Vagina (tissue), 2 donors: ENCODE data around the gene C22orf39. TPM values are rescaled to one million over a fixed set of nuclear protein-coding genes. Genes with fewer than 3 reads are reported as not detected.

Source experiments
- DNase-seq, 2 donors: peaks; one replicate each; pipeline ENCODE4 v3.0.0-alpha.2; 2017; ENCODE audit errors: extremely low spot score in 2 of 2
- H3K27ac ChIP-seq: fragments of 200-600 bp; sonication (generic); one replicate; pipeline ENCODE4 v1.5.1; 2019
- H3K27me3 ChIP-seq: fragments of 200-600 bp; sonication (generic); one replicate; pipeline ENCODE4 v1.5.1; 2019
- H3K36me3 ChIP-seq, 2 donors: fragments of 200-600 bp; sonication (generic); one replicate each; pipeline ENCODE4 v1.5.1; 2017 to 2019
- H3K4me1 ChIP-seq: fragments of 200-600 bp; sonication (generic); one replicate; pipeline ENCODE4 v1.5.1; 2019
- H3K4me3 ChIP-seq, 2 donors: fragments of 200-600 bp; sonication (generic); 1 replicate in 1 of 2; 2 replicates in 1 of 2; pipeline ENCODE4 v1.5.1; 2016 to 2019
- H3K9me3 ChIP-seq: fragments of 200-600 bp; sonication (generic); one replicate; pipeline ENCODE4 v1.5.1; 2019
- POLR2A ChIP-seq, 2 donors: fragments of 450-650 bp; IDR thresholded peaks; one replicate each; pipeline ENCODE4 v1.6.1; 2017; ENCODE audit warnings: antibody characterized with exemption in 2 of 2, mild to moderate bottlenecking in 2 of 2, moderate library complexity in 2 of 2
- POLR2AphosphoS5 ChIP-seq, 2 donors: sonication (generic); formaldehyde crosslinking; IDR thresholded peaks; one replicate each; pipeline ENCODE4 v1.9.0; 2017; ENCODE audit warnings: antibody characterized with exemption in 2 of 2, mild to moderate bottlenecking in 2 of 2, low read depth in 1 of 2; ENCODE audit not compliant: insufficient read depth in 1 of 2
- intact Hi-C: fragments of 100-400 bp; cut with DNase I; formaldehyde crosslinking; loops from one replicate; pipeline ENCODE4 v1.15.1; 2023
- total RNA-seq: library from RNA; depleted of rRNA; stranded (reverse); fragments of >200 nt; gene quantifications from one replicate; pipeline ENCODE4 v1.2.3, GENCODE V29; 2016
- TF ChIP-seq, protein P1 (sequence below), 3 experiments: fragments of 450-650 bp in 2 of 3; fragments of 200-600 bp in 1 of 3; sonication (generic) in 1 of 3; IDR thresholded peaks; one replicate each; pipeline ENCODE4 v1.5.1; 2017 to 2019; ENCODE audit warnings: antibody characterized with exemption in 3 of 3, mild to moderate bottlenecking in 2 of 3, moderate library complexity in 2 of 3

C22orf39 gene
- total RNA-seq, 1 donor from 2014 or later, result 46.9 TPM

DNA sequence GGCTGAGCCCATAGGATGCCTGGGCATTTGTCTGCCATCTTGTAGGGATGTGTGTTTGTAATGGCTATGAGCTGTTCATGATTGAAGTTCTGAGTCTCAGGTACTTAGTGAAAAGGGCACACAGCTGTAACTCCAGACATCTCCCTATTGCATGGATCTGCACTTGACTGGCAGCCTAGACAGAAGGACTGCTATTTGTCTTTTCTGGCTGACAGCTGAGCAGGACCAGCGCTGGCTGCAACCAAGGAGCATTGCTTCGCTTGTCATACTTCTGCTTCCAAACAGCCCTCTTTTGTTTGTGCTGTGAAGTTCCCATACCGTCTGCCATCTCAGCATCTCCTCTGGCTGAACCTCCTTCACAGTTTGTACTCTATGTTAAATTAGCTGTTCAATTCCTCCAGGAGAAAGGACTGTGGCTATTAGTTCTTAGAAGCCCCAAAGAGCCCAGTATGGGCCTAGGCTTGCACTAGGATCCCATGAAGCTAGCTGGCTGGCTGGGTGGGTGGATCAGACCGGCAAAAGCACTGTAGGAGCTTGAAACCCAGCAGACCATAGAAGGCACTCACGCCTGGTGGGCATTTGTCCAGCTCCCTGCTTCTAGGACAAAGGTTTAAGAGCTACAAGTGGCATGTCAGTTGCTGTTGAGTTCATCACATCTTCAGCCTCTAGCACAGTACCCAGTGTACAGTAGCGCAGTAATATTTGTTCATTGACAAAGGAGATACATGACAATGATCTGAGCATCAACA is 36.4 kb downstream of the C22orf39 start:
- H3K27me3 ChIP-seq, result no peaks in the 10 kb centered on the region
- intact Hi-C loops, result loop anchor here (10.0 kb wide), 1 partner anchor 64 kb away; the partner anchor contains the start of genes CDC45 and UFD1
- DNase-seq, result no peak
- peaks cover 0 to 34% of the 10 kb centered on the region in 2 donors for H3K36me3 ChIP-seq
- peaks cover 13% of the 10 kb centered on the region for H3K4me1 ChIP-seq
- H3K27ac ChIP-seq, result no peak overlapping the region
- TF ChIP-seq POLR2AphosphoS5 (IDR thresholded peaks at IDR 0.05; ENCODE audit: insufficient read depth in 1 of 2, low read depth in 1 of 2) (no peak), POLR2A (IDR thresholded peaks at IDR 0.05) (no peak)
- TF ChIP-seq, protein P1, sequence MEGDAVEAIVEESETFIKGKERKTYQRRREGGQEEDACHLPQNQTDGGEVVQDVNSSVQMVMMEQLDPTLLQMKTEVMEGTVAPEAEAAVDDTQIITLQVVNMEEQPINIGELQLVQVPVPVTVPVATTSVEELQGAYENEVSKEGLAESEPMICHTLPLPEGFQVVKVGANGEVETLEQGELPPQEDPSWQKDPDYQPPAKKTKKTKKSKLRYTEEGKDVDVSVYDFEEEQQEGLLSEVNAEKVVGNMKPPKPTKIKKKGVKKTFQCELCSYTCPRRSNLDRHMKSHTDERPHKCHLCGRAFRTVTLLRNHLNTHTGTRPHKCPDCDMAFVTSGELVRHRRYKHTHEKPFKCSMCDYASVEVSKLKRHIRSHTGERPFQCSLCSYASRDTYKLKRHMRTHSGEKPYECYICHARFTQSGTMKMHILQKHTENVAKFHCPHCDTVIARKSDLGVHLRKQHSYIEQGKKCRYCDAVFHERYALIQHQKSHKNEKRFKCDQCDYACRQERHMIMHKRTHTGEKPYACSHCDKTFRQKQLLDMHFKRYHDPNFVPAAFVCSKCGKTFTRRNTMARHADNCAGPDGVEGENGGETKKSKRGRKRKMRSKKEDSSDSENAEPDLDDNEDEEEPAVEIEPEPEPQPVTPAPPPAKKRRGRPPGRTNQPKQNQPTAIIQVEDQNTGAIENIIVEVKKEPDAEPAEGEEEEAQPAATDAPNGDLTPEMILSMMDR (IDR thresholded peaks at IDR 0.05), result no peak
- H3K4me3 ChIP-seq, result no peak overlapping the region
- H3K9me3 ChIP-seq, result no peaks in the 10 kb centered on the region

DNA sequence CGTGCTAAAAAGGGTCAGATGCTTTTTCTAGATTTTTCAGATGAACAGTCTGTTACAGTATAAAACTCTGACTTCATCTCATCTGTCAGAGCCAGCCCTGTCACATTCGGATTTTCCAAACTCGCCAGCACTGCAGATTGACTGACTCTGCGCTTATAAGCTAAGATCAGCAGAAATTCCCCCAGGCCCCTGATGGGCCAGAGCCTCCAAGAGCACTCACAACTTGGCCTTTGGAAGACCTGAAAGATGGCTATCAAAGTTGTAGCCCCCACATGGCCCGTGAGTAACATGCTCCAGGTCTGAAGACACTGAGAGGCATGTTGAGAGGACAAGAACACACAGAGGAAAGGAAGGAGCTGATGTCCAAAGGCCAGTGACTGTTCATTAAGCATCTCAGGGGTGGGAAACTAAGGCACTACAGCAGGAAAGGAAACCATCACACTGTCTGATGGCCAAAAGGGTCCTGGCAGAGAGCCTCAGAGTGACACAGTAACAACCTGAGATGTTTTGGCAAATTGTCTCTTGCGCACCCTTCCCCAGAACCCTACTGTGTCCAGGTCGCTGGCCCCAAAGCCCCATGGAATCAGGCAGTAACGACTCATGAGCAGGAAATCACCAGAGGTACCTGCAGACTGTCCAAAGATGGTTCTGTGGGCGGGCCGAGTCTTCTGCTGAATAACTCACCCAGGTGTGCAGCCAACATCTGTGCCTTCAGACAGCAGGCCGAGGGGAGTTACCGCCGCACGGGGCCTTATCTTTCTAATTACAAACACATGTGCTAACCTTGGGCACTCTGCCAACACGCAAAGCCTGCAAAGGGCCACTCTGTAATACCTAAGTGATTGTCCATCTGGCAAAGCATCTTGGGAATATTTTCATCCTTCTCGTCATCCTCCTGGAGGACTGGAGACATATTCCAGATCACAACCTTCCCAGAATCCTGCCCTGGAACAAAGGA is 39.6 kb downstream of the C22orf39 start:
- DNase-seq, result no peak
- H3K27ac ChIP-seq, result no peak overlapping the region
- no peak overlapping the region for H3K4me3 ChIP-seq
- no peaks in the 10 kb centered on the region for H3K27me3 ChIP-seq
- H3K4me1 ChIP-seq, result peaks cover 7% of the 10 kb centered on the region
- peaks cover 0 to 44% of the 10 kb centered on the region in 2 donors for H3K36me3 ChIP-seq
- TF ChIP-seq, protein P1 (IDR thresholded peaks at IDR 0.05), result no peak
- TF ChIP-seq POLR2AphosphoS5 (IDR thresholded peaks at IDR 0.05; ENCODE audit: insufficient read depth in 1 of 2, low read depth in 1 of 2), result no peak
- no peak for TF ChIP-seq POLR2A (IDR thresholded peaks at IDR 0.05)
- intact Hi-C loops, result no loop called here
- H3K9me3 ChIP-seq, result no peaks in the 10 kb centered on the region

DNA sequence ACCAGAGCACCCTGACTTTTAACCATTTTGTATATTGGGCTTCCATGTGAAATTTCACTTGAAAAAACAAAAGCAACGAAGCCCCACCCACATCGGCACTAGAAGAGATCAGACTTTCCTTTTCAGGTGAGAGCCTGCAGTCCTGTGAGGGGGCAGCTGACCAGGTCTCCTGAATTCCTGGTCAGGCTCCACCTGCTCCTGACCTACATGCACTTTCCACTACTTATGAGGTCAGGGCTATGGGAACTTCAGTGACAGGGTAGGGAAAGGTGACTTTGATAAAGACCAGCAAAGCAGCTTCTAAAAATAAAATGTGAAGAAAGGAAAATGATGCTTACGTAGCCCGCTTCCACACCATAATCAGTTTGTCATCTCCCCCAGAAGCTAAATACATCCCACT is 40.7 kb downstream of the C22orf39 start:
- no peak for DNase-seq
- Histone ChIP-seq H3K9me3 (no peaks in the 10 kb centered on the region), H3K27me3 (no peaks in the 10 kb centered on the region), H3K4me3 (no peak overlapping the region), H3K4me1 (no peaks in the 10 kb centered on the region), H3K36me3 (peaks cover 0 to 44% of the 10 kb centered on the region in 2 donors), H3K27ac (no peak overlapping the region)
- TF ChIP-seq POLR2A (IDR thresholded peaks at IDR 0.05) (no peak), POLR2AphosphoS5 (IDR thresholded peaks at IDR 0.05; ENCODE audit: insufficient read depth in 1 of 2, low read depth in 1 of 2) (no peak)
- TF ChIP-seq, protein P1 (IDR thresholded peaks at IDR 0.05), result no peak
- intact Hi-C loops, result no loop called here

DNA sequence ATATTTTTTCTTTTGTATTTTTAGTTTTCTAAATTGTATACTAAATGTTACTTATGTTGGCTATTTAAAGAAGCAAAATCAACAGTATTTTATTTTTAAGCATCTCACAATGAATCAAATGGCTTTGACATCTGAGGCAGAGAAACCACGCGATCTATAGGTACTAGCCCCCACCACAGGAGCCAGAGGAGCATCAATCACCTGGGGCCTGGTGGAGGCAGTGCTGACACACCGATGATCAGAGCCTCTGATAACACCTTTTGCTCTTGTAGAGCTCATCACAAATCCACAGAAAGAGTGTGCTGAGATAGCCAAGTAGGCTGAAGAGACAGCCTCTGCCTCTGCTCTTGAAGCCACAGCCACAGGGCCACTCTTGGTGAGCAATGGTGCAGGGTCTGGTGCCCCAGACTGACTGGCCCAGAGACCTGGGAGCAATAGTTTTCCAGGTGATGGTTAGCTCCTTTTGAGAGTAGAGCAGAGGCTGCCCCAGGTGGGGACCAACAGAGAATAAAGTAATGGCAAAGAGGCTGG is 41.2 kb downstream of the C22orf39 start:
- no peak overlapping the region for H3K27ac ChIP-seq
- intact Hi-C loops, result no loop called here
- no peaks in the 10 kb centered on the region for H3K4me1 ChIP-seq
- no peaks in the 10 kb centered on the region for H3K27me3 ChIP-seq
- H3K36me3 ChIP-seq, result peaks cover 0 to 44% of the 10 kb centered on the region in 2 donors
- no peaks in the 10 kb centered on the region for H3K9me3 ChIP-seq
- no peak for TF ChIP-seq POLR2AphosphoS5 (IDR thresholded peaks at IDR 0.05; ENCODE audit: insufficient read depth in 1 of 2, low read depth in 1 of 2)
- TF ChIP-seq, protein P1 (IDR thresholded peaks at IDR 0.05), result no peak
- no peak for TF ChIP-seq POLR2A (IDR thresholded peaks at IDR 0.05)
- H3K4me3 ChIP-seq, result no peak overlapping the region
- DNase-seq, result no peak
